ENCODE data around the gene GLI3. TPM values are rescaled to one million over a fixed set of nuclear protein-coding genes. Genes with fewer than 3 reads are reported as not detected.

The GLI3 gene
- polyA plus RNA-seq, 1 donor: 5.4 TPM

GRCh38 chr7:42057331-42057730 lies 179.7 kb downstream of the GLI3 start:
- no peak overlapping the region for H3K27ac ChIP-seq (ENCODE audit: low read length)
- no peak for DNase-seq
- 100% methylated on average over 1 of the region's 2 CpGs for WGBS (ENCODE audit: insufficient coverage, low lambda C conversion rate)
- no peaks in the 10 kb centered on the region for H3K4me1 ChIP-seq (ENCODE audit: control insufficient read depth, insufficient read depth, low read length)
- H3K4me3 ChIP-seq (ENCODE audit: low read length): no peak overlapping the region
- no peaks in the 10 kb centered on the region for H3K27me3 ChIP-seq (ENCODE audit: control insufficient read depth, insufficient read depth, low read length)
- H3K9me3 ChIP-seq (ENCODE audit: control insufficient read depth, low read depth, low read length): no peaks in the 10 kb centered on the region
- H3K36me3 ChIP-seq (ENCODE audit: control insufficient read depth, insufficient read depth, low read length): no peaks in the 10 kb centered on the region

- Histone ChIP-seq H3K27me3 (ENCODE audit: control insufficient read depth, insufficient read depth, low read length) (no peaks in the 10 kb centered on the region), H3K27ac (ENCODE audit: low read length) (no peak overlapping the region), H3K4me1 (ENCODE audit: control insufficient read depth, insufficient read depth, low read length) (no peaks in the 10 kb centered on the region), H3K36me3 (ENCODE audit: control insufficient read depth, insufficient read depth, low read length) (no peaks in the 10 kb centered on the region), H3K9me3 (ENCODE audit: control insufficient read depth, low read depth, low read length) (no peaks in the 10 kb centered on the region), H3K4me3 (ENCODE audit: low read length) (no peak overlapping the region)
- DNase-seq: no peak
- 100% methylated on average over 1 of the region's 5 CpGs for WGBS (ENCODE audit: insufficient coverage, low lambda C conversion rate)
Observed at GRCh38 chr7:42055171-42055570, 181.8 kb downstream of the GLI3 start.

GRCh38 chr7:42053834-42054233 lies 183.2 kb downstream of the GLI3 start:
- DNase-seq: no peak
- Histone ChIP-seq H3K9me3 (ENCODE audit: control insufficient read depth, low read depth, low read length) (no peaks in the 10 kb centered on the region), H3K4me1 (ENCODE audit: control insufficient read depth, insufficient read depth, low read length) (no peaks in the 10 kb centered on the region), H3K27ac (ENCODE audit: low read length) (no peak overlapping the region), H3K4me3 (ENCODE audit: low read length) (no peak overlapping the region), H3K36me3 (ENCODE audit: control insufficient read depth, insufficient read depth, low read length) (no peaks in the 10 kb centered on the region), H3K27me3 (ENCODE audit: control insufficient read depth, insufficient read depth, low read length) (no peaks in the 10 kb centered on the region)
- no CpG with 5 or more reads among the region's 2 CpGs for WGBS (ENCODE audit: insufficient coverage, low lambda C conversion rate)

GRCh38 chr7:42049761-42050160 lies 187.2 kb downstream of the GLI3 start:
- no peak overlapping the region for H3K4me3 ChIP-seq (ENCODE audit: low read length)
- H3K36me3 ChIP-seq (ENCODE audit: control insufficient read depth, insufficient read depth, low read length): peaks cover 5% of the 10 kb centered on the region
- no peaks in the 10 kb centered on the region for H3K9me3 ChIP-seq (ENCODE audit: control insufficient read depth, low read depth, low read length)
- no peaks in the 10 kb centered on the region for H3K27me3 ChIP-seq (ENCODE audit: control insufficient read depth, insufficient read depth, low read length)
- no peaks in the 10 kb centered on the region for H3K4me1 ChIP-seq (ENCODE audit: control insufficient read depth, insufficient read depth, low read length)
- H3K27ac ChIP-seq (ENCODE audit: low read length): no peak overlapping the region
- no peak for DNase-seq
- WGBS (ENCODE audit: insufficient coverage, low lambda C conversion rate): 88% methylated on average over 1 of the region's 5 CpGs

- H3K4me3 ChIP-seq (ENCODE audit: low read length): no peak overlapping the region
- no peaks in the 10 kb centered on the region for H3K4me1 ChIP-seq (ENCODE audit: control insufficient read depth, insufficient read depth, low read length)
- no peak overlapping the region for H3K27ac ChIP-seq (ENCODE audit: low read length)
- 92% methylated on average over 2 of the region's 3 CpGs for WGBS (ENCODE audit: insufficient coverage, low lambda C conversion rate)
- H3K9me3 ChIP-seq (ENCODE audit: control insufficient read depth, low read depth, low read length): no peaks in the 10 kb centered on the region
- no peak for DNase-seq
- peaks cover 5% of the 10 kb centered on the region for H3K36me3 ChIP-seq (ENCODE audit: control insufficient read depth, insufficient read depth, low read length)
- H3K27me3 ChIP-seq (ENCODE audit: control insufficient read depth, insufficient read depth, low read length): no peaks in the 10 kb centered on the region
Observed at GRCh38 chr7:42046483-42046882, 190.5 kb downstream of the GLI3 start.

- DNase-seq: no peak
- no peaks in the 10 kb centered on the region for H3K9me3 ChIP-seq (ENCODE audit: control insufficient read depth, low read depth, low read length)
- no peaks in the 10 kb centered on the region for H3K4me1 ChIP-seq (ENCODE audit: control insufficient read depth, insufficient read depth, low read length)
- no peak overlapping the region for H3K27ac ChIP-seq (ENCODE audit: low read length)
- H3K36me3 ChIP-seq (ENCODE audit: control insufficient read depth, insufficient read depth, low read length): peaks cover 5% of the 10 kb centered on the region
- no peaks in the 10 kb centered on the region for H3K27me3 ChIP-seq (ENCODE audit: control insufficient read depth, insufficient read depth, low read length)
- H3K4me3 ChIP-seq (ENCODE audit: low read length): no peak overlapping the region
- 83% methylated on average over 2 of the region's 4 CpGs for WGBS (ENCODE audit: insufficient coverage, low lambda C conversion rate)
Observed at GRCh38 chr7:42045961-42046360, 191.0 kb downstream of the GLI3 start.

- WGBS (ENCODE audit: insufficient coverage, low lambda C conversion rate): no CpG with 5 or more reads among the region's 8 CpGs
- H3K36me3 ChIP-seq (ENCODE audit: control insufficient read depth, insufficient read depth, low read length): no peaks in the 10 kb centered on the region
- peak; percentile 48 to 77 for DNase-seq
- no peak overlapping the region for H3K27ac ChIP-seq (ENCODE audit: low read length)
- H3K4me3 ChIP-seq (ENCODE audit: low read length): no peak overlapping the region
- no peaks in the 10 kb centered on the region for H3K27me3 ChIP-seq (ENCODE audit: control insufficient read depth, insufficient read depth, low read length)
- no peaks in the 10 kb centered on the region for H3K9me3 ChIP-seq (ENCODE audit: control insufficient read depth, low read depth, low read length)
- H3K4me1 ChIP-seq (ENCODE audit: control insufficient read depth, insufficient read depth, low read length): peaks cover 10% of the 10 kb centered on the region
Observed at GRCh38 chr7:42039921-42040320, 197.1 kb downstream of the GLI3 start.

- H3K4me3 ChIP-seq (ENCODE audit: low read length): no peak overlapping the region
- H3K36me3 ChIP-seq (ENCODE audit: control insufficient read depth, insufficient read depth, low read length): peaks cover under 1% of the 10 kb centered on the region
- no peaks in the 10 kb centered on the region for H3K27me3 ChIP-seq (ENCODE audit: control insufficient read depth, insufficient read depth, low read length)
- H3K27ac ChIP-seq (ENCODE audit: low read length): no peak overlapping the region
- H3K9me3 ChIP-seq (ENCODE audit: control insufficient read depth, low read depth, low read length): no peaks in the 10 kb centered on the region
- peaks cover 6% of the 10 kb centered on the region for H3K4me1 ChIP-seq (ENCODE audit: control insufficient read depth, insufficient read depth, low read length)
- no CpG with 5 or more reads among the region's 3 CpGs for WGBS (ENCODE audit: insufficient coverage, low lambda C conversion rate)
- DNase-seq: no peak
Observed at GRCh38 chr7:42035210-42035609, 201.8 kb downstream of the GLI3 start.

GRCh38 chr7:42033480-42033879 lies 203.5 kb downstream of the GLI3 start:
- H3K36me3 ChIP-seq (ENCODE audit: control insufficient read depth, insufficient read depth, low read length): peaks cover 2% of the 10 kb centered on the region

GRCh38 chr7:42029405-42029804 lies 207.6 kb downstream of the GLI3 start:
- DNase-seq: no peak
- 40% methylated on average over 1 of the region's 6 CpGs for WGBS (ENCODE audit: insufficient coverage, low lambda C conversion rate)
- no peaks in the 10 kb centered on the region for H3K9me3 ChIP-seq (ENCODE audit: control insufficient read depth, low read depth, low read length)

More at GRCh38 chr7:42033480-42033879, 203.5 kb downstream of the GLI3 start:
- Histone ChIP-seq H3K9me3 (ENCODE audit: control insufficient read depth, low read depth, low read length) (no peaks in the 10 kb centered on the region), H3K4me1 (ENCODE audit: control insufficient read depth, insufficient read depth, low read length) (no peaks in the 10 kb centered on the region), H3K27ac (ENCODE audit: low read length) (no peak overlapping the region), H3K27me3 (ENCODE audit: control insufficient read depth, insufficient read depth, low read length) (no peaks in the 10 kb centered on the region), H3K4me3 (ENCODE audit: low read length) (no peak overlapping the region)
- DNase-seq: no peak

GRCh38 chr7:42027521-42027920 lies 209.5 kb downstream of the GLI3 start:
- Histone ChIP-seq H3K27me3 (ENCODE audit: control insufficient read depth, insufficient read depth, low read length) (no peaks in the 10 kb centered on the region), H3K9me3 (ENCODE audit: control insufficient read depth, low read depth, low read length) (no peaks in the 10 kb centered on the region), H3K36me3 (ENCODE audit: control insufficient read depth, insufficient read depth, low read length) (peaks cover 8% of the 10 kb centered on the region), H3K27ac (ENCODE audit: low read length) (no peak overlapping the region), H3K4me1 (ENCODE audit: control insufficient read depth, insufficient read depth, low read length) (no peaks in the 10 kb centered on the region), H3K4me3 (ENCODE audit: low read length) (no peak overlapping the region)
- WGBS (ENCODE audit: insufficient coverage, low lambda C conversion rate): 86% methylated on average over 1 of the region's 3 CpGs
- DNase-seq: no peak

More at GRCh38 chr7:42029405-42029804, 207.6 kb downstream of the GLI3 start:
- Histone ChIP-seq H3K27ac (ENCODE audit: low read length) (no peak overlapping the region), H3K4me3 (ENCODE audit: low read length) (no peak overlapping the region), H3K27me3 (ENCODE audit: control insufficient read depth, insufficient read depth, low read length) (no peaks in the 10 kb centered on the region), H3K4me1 (ENCODE audit: control insufficient read depth, insufficient read depth, low read length) (no peaks in the 10 kb centered on the region), H3K36me3 (ENCODE audit: control insufficient read depth, insufficient read depth, low read length) (peaks cover 6% of the 10 kb centered on the region)
